Testis (tissue), 2 donors: ENCODE results near the gene PPP1R13L.
"Not testable (repeated sequence)": the region's sequence is repeated elsewhere in the genome, so short reads cannot be mapped to it uniquely, and the experiment has no call there.

Source experiments
- POLR2A ChIP-seq: fragments of 450-650 bp; IDR thresholded peaks from one replicate; pipeline ENCODE4 v1.6.1; 2017; ENCODE audit warnings: antibody characterized with exemption, mild to moderate bottlenecking, moderate library complexity
- TF ChIP-seq, protein P1 (sequence below), 3 experiments: fragments of 450-650 bp in 2 of 3; fragments of 200-600 bp in 1 of 3; sonication (generic) in 1 of 3; IDR thresholded peaks; one replicate each; pipeline ENCODE4 v1.5.1; 2016 to 2019; ENCODE audit warnings: antibody characterized with exemption in 3 of 3, mild to moderate bottlenecking in 2 of 3, moderate library complexity in 1 of 3

DNA sequence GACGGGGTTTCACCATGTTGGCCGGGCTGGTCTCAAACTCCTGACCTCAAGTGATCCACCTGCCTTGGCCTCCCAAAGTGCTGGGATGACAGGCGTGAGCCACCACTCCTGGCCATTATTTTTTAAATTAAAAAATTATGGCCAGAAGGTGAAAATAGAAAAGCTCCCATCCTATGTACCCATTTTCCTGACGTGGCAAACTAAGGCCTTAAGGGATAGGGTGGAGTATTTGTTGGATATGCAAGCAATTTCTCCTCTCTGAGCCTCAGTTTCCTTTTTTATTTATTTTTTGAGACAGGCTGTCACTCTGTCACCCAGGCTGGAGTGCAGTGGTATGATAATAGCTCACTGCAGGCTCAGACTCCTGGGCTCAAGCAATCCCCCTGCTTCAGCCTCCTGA, 70.0 kb downstream of the PPP1R13L start:
- TF ChIP-seq, protein P1, sequence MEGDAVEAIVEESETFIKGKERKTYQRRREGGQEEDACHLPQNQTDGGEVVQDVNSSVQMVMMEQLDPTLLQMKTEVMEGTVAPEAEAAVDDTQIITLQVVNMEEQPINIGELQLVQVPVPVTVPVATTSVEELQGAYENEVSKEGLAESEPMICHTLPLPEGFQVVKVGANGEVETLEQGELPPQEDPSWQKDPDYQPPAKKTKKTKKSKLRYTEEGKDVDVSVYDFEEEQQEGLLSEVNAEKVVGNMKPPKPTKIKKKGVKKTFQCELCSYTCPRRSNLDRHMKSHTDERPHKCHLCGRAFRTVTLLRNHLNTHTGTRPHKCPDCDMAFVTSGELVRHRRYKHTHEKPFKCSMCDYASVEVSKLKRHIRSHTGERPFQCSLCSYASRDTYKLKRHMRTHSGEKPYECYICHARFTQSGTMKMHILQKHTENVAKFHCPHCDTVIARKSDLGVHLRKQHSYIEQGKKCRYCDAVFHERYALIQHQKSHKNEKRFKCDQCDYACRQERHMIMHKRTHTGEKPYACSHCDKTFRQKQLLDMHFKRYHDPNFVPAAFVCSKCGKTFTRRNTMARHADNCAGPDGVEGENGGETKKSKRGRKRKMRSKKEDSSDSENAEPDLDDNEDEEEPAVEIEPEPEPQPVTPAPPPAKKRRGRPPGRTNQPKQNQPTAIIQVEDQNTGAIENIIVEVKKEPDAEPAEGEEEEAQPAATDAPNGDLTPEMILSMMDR (IDR thresholded peaks at IDR 0.05) = not testable (repeated sequence)
- TF ChIP-seq POLR2A = not testable (repeated sequence)
